NCI-H1092 treated with DMSO at 0.1 percent for 48 hours (cell line): ENCODE measurements around the gene KEL.
"Not testable (repeated sequence)": the region's sequence is repeated elsewhere in the genome, so short reads cannot be mapped to it uniquely, and the experiment has no call there.

Source experiments
- DNase-seq: peaks from one replicate; lab custom pipeline; 2025; lab: John Stamatoyannopoulos, UW

The KEL gene, protein sequence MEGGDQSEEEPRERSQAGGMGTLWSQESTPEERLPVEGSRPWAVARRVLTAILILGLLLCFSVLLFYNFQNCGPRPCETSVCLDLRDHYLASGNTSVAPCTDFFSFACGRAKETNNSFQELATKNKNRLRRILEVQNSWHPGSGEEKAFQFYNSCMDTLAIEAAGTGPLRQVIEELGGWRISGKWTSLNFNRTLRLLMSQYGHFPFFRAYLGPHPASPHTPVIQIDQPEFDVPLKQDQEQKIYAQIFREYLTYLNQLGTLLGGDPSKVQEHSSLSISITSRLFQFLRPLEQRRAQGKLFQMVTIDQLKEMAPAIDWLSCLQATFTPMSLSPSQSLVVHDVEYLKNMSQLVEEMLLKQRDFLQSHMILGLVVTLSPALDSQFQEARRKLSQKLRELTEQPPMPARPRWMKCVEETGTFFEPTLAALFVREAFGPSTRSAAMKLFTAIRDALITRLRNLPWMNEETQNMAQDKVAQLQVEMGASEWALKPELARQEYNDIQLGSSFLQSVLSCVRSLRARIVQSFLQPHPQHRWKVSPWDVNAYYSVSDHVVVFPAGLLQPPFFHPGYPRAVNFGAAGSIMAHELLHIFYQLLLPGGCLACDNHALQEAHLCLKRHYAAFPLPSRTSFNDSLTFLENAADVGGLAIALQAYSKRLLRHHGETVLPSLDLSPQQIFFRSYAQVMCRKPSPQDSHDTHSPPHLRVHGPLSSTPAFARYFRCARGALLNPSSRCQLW

DNA sequence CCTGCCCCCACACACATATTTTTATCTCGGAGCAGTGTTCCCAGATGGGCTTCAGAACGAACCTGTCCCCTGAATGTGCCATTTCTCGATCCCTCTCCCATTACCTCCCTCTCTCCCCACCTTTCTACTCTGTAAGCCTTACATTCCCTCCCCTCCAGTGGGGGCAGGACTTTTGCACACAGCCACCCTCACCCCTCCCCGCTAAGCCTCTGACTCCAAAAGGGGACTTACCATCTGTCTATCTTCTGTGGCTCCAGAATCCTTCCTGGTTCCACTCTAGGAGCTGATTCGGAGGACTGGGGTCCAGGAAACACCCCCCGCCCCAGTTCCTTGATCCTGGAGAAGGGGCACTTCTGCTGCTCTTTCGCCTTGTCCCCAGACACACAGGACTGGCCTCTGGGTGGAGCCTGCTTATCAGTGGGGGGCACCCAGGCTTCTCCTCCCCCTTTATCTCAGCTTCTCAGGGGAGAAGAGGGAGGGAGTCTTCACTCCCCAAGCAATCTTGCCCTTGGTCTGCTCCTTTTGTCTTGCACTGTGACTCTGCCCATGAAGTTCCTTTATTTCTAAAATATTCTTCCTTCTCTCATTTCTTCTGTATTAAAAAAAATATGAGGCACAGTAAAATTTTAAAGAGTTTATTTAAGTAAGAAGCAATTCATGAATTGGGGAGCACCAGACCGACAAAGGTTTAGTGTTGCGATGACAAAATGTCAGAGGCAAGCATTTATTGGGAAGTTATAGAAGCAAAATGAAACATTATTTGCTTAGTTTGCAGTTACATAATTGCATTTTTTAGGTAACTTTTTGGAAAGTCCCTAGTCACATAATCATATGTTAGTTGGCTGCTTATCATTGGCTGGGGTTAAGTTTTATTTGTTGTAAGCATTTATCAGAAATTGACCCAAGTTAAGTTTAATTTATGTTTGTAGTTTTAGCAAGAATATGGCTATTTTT is at the start of gene KEL:
Gene KEL (minus strand): TSS at position 391 of the 954 bp plus-strand sequence. CDS start 157 bp downstream, at position 234.
- DNase-seq, result no peak

DNA sequence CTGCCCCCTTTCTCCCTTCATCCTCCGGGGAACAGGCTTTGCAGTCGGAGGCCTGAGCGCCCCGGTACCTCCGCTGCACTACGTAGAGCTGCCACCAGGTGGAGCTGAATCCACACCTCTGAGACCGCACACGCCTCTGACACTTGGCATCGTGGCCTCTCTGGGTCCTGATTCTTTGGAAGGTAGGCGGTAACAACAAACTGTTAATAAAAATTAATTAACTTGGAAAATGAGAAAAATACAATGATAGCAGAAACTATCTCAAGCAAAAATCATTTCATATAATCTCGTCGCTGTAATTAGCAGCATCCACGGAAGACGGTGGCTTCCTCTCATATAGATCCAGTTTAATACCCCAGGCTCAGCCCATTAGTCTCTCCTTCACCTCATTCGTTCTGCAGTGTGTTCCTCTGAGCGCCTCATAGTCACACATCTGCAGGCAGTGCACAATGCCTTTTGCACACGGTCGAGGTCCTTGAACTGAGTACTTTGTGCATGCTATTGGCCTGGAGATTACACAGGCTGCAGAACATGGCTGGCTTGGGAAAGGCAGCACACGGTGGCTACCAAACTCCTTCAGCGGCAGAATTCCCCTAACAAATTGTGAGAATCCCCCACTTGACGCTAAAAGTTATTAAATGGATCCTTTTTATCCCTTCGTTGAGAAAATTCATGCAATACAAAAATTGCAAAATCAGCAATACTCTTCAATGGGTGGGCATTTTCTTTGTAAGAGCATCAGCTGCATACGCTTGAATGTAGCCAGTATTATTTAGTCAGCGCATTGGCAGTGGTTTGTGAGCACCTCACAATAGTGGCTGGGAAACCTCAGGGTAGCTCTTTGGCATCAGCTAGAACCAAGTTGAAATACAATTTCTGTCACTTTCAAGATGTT is 46.1 kb upstream of the KEL start:
- peak; percentile 83 for DNase-seq

DNA sequence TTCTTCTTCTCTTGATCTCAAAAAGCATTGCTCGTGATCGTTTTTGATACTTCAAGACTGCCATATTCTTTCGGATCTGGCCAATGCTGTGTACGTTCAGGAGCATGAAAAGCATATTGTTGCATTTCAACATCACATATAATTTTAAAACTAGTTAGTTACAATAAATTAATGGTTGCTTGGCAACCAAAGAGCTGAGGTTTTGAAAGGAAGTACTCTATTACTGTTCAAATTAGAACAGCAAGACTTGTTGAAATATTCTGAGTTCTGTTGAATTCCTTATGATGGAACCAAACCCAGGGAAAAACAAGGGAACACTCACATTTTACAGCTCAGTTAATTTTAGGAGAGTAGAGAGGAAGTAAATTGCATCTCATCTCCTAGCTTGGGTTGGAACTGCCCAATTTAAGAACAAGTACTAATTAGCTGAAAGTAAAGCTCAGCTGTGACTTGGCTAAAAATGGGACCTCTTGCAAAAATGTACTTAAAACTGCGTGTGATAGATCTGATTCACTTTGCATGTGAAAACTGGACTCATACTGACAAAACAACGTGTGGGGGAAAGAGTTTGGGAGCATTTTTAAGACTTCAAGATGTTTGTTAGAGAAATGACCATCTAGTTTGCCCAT is 43.6 kb upstream of the KEL start:
- no peak for DNase-seq

DNA sequence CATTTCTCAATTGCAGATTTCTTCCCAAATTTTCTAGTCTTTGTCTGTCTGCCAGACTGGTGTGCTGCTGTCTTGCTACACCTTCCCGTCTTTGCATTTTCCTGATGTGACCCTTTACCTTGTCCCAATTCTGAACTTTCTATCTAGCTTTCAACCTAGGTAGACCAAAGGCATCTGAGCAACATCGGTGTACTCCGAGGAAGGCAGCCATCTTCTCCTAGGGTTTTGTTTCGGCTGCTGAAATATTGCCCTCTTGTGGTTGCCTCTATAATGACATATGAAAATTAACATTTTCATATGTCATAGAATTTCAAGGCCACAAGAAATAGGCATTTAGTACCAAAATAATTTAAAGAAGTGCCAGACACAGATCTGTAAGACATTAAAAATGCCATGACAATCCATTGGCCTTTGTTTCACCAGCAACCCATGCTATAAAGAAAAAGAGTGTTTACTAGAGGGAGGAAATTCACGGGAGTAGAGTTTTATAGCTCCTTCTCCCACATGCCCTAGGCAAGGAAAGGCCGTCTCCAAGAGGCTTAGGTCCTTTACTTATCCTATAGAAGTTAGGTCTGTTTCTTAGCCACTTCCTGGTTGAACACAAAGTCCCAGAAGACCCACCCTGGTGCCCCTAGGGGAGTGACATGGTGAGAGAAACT is 41.4 kb upstream of the KEL start:
- peak; percentile 44 for DNase-seq

DNA sequence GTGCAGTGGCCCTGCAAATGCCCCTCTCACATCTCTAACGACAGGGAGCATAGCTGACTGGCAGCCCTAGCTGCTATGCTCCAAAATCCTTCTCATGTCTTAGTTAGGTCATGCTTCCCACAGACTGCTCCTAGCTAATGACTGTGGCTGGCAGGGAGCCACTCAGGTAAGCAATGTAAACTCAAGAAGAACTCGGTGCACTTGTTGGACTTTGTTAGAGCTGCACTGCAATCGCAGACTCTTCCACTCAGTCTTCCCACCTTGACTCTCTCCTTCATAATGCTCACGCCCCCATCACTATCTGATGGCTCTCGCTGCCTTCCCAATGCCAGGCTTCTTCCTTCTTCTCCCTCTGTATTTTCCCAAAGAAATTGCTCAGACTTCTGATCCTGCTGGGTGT is 40.7 kb upstream of the KEL start:
- DNase-seq, result no peak

DNA sequence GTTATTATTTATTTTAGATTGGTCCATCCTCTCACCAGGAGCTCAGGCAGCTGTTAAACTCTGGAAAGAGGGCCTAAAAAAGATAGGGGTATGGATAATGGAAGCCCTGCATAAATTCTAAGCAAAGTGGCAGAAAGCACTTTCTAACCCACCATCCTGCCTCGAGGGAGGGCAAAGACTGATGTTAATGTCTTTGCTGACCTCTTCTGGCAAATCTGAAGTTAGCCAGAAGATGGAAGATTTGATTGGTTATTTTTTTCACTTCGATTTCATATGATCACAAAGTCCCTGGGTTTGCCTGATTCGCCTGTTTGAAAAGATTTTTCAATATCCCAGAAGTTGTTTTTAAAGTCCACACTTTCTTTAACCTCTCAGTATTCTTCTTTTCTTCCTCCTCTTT is 39.9 kb upstream of the KEL start:
- no peak for DNase-seq

DNA sequence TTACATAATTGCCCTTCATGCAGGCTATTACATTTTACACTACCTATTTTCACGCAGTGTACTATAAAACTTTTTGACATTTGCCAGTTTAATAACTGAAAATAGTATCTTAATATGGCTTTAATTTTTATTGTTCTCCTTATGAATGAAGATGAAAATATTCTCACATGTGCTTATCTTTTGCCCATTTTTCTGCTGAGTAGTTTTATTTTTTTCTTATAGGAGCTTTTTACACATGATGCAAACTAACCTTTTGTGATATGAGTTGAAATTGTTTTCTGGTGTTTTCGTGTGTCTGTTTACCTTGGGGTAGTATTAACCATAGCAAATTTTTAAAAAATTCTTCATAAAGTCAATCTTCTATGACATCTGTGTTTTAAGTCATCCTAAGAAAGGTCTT is 38.5 kb upstream of the KEL start:
- no peak for DNase-seq

DNA sequence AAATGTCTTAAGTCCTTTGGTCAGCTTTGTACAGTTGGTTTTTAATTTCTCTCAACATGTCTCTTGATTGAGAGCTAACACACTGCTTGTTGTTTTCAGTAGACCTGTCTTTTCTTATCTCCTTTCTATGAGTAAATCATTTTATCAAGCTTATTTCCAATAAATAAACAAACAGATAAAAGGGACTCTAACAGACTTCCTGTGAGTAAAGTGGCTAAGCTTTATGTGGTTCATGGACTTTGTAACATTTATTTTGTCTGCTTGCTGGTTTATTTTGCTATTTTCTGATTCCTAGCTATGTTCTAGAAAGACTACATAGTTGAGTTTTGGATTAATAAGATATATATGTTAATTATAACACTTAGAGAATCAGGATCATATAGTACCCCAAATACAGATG is 37.6 kb upstream of the KEL start:
- DNase-seq, result no peak

DNA sequence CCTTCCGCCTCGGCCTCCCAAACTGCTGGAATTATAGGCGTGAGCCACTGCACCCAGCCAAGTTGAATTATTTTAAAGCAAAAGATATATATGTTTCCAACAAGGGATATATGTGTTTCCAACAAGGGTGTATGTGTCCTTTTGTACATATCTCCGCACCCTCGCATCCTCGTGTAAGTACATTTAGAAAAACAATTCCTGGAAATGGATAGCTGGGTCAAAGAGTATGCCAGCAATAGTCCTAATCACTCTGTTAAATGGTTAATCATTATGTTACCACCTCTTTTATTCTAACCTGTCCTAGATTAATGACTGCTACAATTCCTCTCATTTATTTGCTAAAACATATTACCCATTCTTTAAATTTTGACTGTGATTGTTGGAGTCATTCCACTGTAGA is 36.8 kb upstream of the KEL start:
- no peak for DNase-seq

DNA sequence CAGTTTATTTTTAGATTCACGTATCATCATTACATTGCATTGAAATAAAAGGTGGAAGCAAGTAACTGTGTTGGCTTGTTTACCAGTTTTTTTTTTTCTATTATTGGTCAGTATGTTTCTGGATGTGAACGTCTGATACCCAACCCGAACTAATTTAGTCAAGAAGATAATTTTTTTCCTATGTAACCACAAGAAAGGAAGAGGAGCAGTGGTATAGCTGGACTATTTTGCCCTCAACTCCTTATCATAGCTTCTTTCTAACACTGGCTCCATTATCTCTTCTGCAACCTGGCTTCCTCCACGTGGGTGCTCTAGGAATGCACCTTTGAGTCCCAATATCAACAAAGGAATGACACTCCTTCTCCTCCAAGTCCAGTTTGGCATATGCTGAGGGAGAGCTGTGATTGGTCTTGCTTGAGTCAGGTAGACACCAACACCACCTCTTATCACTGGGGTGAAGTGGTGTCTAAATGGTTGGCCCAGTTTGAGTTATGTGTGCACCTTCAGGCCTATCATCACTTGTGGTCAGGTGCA is 35.4 kb upstream of the KEL start:
- DNase-seq, result no peak

DNA sequence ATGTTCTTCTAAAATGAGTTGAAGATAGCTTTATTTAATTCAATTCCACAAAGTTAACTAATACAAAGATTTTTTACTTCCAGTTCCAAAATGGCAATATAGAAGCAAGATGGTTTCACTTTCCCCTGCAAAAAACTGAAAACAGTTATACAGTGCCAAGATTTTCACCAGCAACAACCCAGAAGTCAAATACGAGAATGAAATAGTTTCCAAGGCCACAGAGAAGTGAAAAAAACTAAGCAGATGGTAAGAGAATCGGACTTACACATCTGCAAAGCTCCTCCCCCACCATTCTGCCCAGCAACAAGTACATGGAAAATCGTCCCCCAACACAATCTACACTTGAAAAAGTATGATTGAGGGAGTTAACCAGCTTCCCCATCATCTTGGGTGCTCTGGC is 30.3 kb upstream of the KEL start:
- DNase-seq, result no peak

DNA sequence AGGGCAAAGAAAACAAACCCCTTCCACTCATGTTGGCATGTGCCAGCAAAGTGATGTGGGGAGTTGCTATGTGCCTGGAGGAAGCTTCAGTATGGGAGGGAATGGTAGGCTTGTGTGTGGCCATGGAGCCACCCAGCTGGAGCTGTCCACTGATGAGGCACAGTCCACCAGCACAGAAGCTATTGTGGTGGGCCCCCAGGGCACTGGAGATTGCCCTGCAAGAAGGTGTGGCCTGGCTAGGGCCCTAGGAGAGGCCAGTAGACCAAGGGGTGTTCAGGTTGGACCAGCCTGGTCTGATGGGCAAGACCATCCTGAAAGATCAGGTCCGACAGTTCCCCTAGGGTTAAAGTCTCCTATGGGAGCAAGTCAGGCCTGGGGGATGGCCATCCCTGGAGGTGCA is 22.1 kb upstream of the KEL start:
- DNase-seq, result no peak

DNA sequence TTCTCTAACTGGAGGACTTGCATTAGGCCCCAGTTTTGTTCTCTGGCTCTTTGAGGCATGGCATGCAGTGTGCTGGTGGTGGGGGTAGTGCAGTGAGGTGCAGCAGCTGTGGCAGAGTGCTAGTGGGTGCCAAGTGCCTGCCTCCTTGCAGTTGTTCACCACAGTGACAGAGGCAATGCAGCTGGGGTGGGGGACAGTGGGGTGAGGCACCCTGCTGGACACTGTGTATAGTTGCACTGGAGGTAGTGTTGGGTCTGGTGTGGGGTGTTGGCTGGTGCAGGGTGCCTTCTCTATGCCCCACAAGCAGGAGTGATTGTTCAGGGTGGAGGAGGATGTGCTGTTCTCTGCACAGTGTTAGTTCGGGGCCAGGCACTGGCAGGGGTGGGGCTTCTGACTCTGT is 21.7 kb upstream of the KEL start:
- no peak for DNase-seq

DNA sequence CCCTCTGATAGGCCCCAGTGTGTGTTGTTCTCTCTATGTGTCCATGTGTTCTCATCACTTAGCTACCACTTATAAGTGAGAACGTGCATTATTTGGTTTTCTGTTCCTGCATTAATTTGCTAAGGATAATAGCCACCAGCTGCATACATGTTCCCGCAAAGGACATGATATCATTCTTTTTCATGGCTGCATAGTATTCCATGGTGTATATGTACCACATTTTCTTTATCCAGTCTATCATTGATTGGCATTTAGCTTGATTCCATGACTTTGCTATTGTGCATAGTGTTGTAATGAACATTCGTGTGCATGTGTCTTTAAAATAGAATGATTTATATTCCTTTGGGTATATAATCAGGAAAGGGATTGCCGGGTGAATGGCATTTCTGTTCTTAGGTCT is 16.2 kb upstream of the KEL start:
- DNase-seq, result not testable (repeated sequence)

DNA sequence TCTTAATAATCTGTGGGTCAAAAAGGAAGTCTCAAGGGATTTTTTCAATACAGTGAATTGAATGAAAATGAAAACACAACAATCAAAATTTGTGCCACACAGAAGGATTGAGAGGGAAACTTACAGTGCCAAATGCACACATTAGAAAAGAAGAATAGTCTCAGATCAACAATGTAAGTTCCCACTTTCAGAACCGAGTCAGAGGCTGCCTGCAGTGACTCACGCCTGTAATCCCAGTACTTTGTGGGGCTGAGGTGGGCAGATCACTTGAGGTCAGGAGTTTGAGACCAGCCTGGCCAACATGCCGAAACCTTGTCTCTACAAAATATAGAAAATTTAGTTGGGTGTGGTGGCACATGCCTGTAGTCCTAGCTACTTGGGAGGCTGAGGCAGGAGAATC is 12.5 kb upstream of the KEL start:
- DNase-seq, result no peak

DNA sequence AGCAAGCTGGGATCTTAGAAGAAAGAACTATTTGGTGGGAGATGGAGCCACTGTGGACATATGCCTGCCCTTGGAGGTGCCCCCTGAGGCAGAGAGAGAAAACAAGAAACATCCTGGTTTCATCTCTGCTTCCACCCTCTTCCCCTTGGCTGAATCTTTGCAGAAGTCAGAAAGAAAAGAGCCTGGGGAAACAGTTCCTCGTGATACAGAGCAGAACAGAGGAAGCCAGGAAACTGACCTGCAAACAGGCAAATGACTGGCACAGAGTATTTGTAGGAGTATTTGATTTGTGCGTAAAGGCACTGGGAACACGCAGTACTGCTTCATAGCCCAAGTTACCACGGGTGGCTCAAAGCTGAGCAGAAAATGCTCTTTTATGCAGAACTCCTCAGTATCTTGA is 7.0 kb upstream of the KEL start:
- no peak for DNase-seq

DNA sequence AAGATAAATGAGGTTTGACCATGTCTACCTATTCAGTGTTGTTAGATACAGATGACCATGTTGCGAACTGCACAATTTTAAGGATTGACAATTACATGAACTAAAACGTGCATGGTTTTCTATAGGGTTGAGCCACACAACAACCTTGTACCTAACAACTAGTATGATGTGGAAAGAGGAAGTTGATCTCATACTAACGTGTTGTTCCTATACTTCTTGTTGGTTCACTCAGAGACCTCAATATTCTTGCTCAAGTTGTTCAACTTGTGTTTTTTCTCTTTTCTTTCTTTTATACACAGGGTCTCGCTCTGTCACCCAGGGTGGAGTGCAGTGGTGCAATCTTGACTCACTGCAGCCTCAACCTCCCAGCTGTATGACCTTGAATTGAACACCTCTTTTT is 6.1 kb upstream of the KEL start:
- DNase-seq, result no peak

DNA sequence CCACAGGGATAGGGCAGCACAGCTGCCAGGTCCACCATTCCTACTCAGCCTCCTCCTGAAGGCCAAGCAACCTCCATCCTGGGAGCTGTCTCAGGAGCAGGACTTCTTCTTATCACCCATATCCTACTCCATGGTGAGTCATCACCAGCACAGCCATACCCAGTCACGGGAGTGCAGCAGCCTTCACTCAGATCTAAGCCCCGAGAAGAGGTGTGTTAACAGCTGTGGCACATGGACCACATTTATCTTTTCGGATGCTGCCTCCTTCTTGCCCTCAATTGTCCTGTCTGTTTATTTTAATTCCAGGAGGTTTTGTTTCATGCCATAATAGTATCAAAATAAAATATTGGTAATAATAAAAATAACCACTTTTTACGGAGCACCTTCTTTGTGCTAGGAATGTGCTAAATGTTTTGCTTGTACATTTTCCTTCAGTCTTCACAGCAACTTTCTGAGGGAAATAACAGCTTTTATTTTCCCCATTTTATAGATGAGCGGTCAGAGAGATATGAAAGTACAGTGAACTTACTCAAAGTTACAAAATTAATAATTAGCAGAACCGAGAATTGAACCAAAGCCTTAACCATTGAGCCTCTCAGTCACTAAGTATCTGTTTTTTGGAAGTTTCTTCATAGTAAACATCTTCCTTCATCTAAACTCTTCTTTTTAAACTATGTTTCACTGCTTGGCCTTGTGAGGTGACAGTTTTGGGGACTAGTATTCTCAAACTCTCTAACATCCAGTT is 2.5 kb upstream of the KEL start:
- no peak for DNase-seq

DNA sequence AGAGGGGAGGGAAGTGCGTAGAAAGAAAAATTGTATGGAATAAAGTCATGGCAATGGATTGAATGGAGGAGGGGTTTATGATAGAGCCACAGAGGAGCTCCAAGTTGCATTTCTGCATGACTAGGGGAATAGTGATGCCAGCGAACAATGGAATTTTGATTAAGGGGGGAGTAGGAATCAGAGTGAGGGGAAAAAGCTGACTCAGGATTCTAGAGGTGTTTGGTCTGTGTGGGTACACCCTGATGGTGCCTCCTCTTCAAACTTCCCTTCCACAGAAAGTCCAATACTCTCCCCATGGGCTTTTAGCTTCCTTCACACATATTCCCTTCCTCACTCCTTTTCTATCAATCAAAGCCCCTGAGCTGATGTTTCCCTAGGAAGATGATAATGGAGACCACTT is 1.8 kb upstream of the KEL start:
- DNase-seq, result no peak
